Measurements from ENCODE around the gene HS6ST3. TPM values are rescaled to one million over a fixed set of nuclear protein-coding genes. Genes with fewer than 3 reads are reported as not detected.
A peak's percentile ranks its signal among the peaks of the same experiment; 100 is the strongest.

Gene HS6ST3
- total RNA-seq, 4 donors from 2014 or later = 0.16 to 0.27 TPM; not detected in 2

- TF ChIP-seq POLR2AphosphoS5 (IDR thresholded peaks at IDR 0.05) = no peak
- TF ChIP-seq EP300 (IDR thresholded peaks at IDR 0.05; ENCODE audit: low read depth) = no peak
- no peak for TF ChIP-seq POLR2A (IDR thresholded peaks at IDR 0.05)
- TF ChIP-seq CTCF (IDR thresholded peaks at IDR 0.05) = no peak
- intact Hi-C loops (cut with DNase I; ENCODE audit: low total_unique reads) (no loop called here), in situ Hi-C loops (cut with MboI; ENCODE audit: low pct_ligation_motif_present in 1 of 4, low pct_unique_long_range_greater_than_20kb in 1 of 4, low sequenced_read_pairs in 3 of 4) (no loop called here)
- no peak for DNase-seq
- no peaks in the 10 kb centered on the region for H3K4me1 ChIP-seq
- no peaks in the 10 kb centered on the region for H3K36me3 ChIP-seq
- no peak overlapping the region for H3K4me3 ChIP-seq
- no peak overlapping the region for H3K27ac ChIP-seq
- no peaks in the 10 kb centered on the region for H3K9me3 ChIP-seq
- 66 to 85% methylated on average over 6 of the region's 6 CpGs for WGBS, 2 donors (ENCODE audit: low coverage in 1 of 2)
- no peaks in the 10 kb centered on the region for H3K27me3 ChIP-seq
Measured at GRCh38 chr13:96071504-96071903, 18.4 kb upstream of the HS6ST3 start.

- no peak for DNase-seq
- H3K4me3 ChIP-seq = no peak overlapping the region
- in situ Hi-C loops (cut with MboI; ENCODE audit: low pct_ligation_motif_present in 1 of 4, low pct_unique_long_range_greater_than_20kb in 1 of 4, low sequenced_read_pairs in 3 of 4) = no loop called here
Measured at GRCh38 chr13:96072392-96072791, 17.5 kb upstream of the HS6ST3 start.

GRCh38 chr13:96075953-96076543 is 13.9 kb upstream of the HS6ST3 start:
- Histone ChIP-seq H3K4me3 (no peak overlapping the region), H3K4me1 (no peaks in the 10 kb centered on the region), H3K27ac (no peak overlapping the region), H3K9me3 (no peaks in the 10 kb centered on the region), H3K27me3 (no peaks in the 10 kb centered on the region), H3K36me3 (no peaks in the 10 kb centered on the region)
- DNase-seq = no peak
- in situ Hi-C loops (cut with MboI; ENCODE audit: low pct_ligation_motif_present in 1 of 4, low pct_unique_long_range_greater_than_20kb in 1 of 4, low sequenced_read_pairs in 3 of 4) (no loop called here), intact Hi-C loops (cut with DNase I; ENCODE audit: low total_unique reads) (no loop called here)
- TF ChIP-seq EP300 (IDR thresholded peaks at IDR 0.05; ENCODE audit: low read depth) (no peak), POLR2AphosphoS5 (IDR thresholded peaks at IDR 0.05) (no peak), CTCF (IDR thresholded peaks at IDR 0.05) (peak in 4 of 5 experiments; percentile 25 to 52 (median 39))
- 81% methylated on average over 3 of the region's 3 CpGs; no CpG with 5 or more reads in 1 of the 2 donors for WGBS, 2 donors (ENCODE audit: low coverage in 1 of 2)

More at GRCh38 chr13:96072392-96072791, 17.5 kb upstream of the HS6ST3 start:
- H3K4me1 ChIP-seq = no peaks in the 10 kb centered on the region
- H3K36me3 ChIP-seq = no peaks in the 10 kb centered on the region
- H3K9me3 ChIP-seq = no peaks in the 10 kb centered on the region
- TF ChIP-seq EP300 (IDR thresholded peaks at IDR 0.05; ENCODE audit: low read depth) (no peak), POLR2AphosphoS5 (IDR thresholded peaks at IDR 0.05) (no peak), CTCF (IDR thresholded peaks at IDR 0.05) (no peak), POLR2A (IDR thresholded peaks at IDR 0.05) (no peak)
- H3K27ac ChIP-seq = no peak overlapping the region
- WGBS, 2 donors (ENCODE audit: low coverage in 1 of 2) = 73% methylated on average over 3 of the region's 3 CpGs
- intact Hi-C loops (cut with DNase I; ENCODE audit: low total_unique reads) = no loop called here
- H3K27me3 ChIP-seq = no peaks in the 10 kb centered on the region

- TF ChIP-seq POLR2A (IDR thresholded peaks at IDR 0.05) (no peak), POLR2AphosphoS5 (IDR thresholded peaks at IDR 0.05) (no peak), CTCF (IDR thresholded peaks at IDR 0.05) (no peak), EP300 (IDR thresholded peaks at IDR 0.05; ENCODE audit: low read depth) (no peak)
- no peak overlapping the region for H3K4me3 ChIP-seq
- in situ Hi-C loops (cut with MboI; ENCODE audit: low pct_ligation_motif_present in 1 of 4, low pct_unique_long_range_greater_than_20kb in 1 of 4, low sequenced_read_pairs in 3 of 4) = no loop called here
- intact Hi-C loops (cut with DNase I; ENCODE audit: low total_unique reads) = no loop called here
- H3K27ac ChIP-seq = no peak overlapping the region
- whole genome bisulfite sequencing, 2 donors (ENCODE audit: low coverage in 1 of 2) = 83 to 85% methylated on average over 4 to 5 of the region's 5 CpGs
- H3K27me3 ChIP-seq = peaks cover 3% of the 10 kb centered on the region
- no peaks in the 10 kb centered on the region for H3K9me3 ChIP-seq
- no peaks in the 10 kb centered on the region for H3K36me3 ChIP-seq
- H3K4me1 ChIP-seq = no peaks in the 10 kb centered on the region
- DNase-seq = no peak
Measured at GRCh38 chr13:96080676-96081075, 9.2 kb upstream of the HS6ST3 start.

Measured in transverse colon (tissue), 4 donors.